Immature natural killer cell (primary cell): ENCODE results near the gene DDX41. TPM values are rescaled to one million over a fixed set of nuclear protein-coding genes. Genes with fewer than 3 reads are reported as not detected.

Source experiments
- DNase-seq, 3 donors: peaks; one replicate each; pipeline ENCODE4 v3.0.0; 2022; ENCODE audit warnings: mixed read lengths in 1 of 3
- H3K27ac Mint-ChIP-seq, 6 donors: one replicate each; pipeline ENCODE4 v1.8.0; 2020; ENCODE audit warnings: mixed read lengths in 6 of 6, mild to moderate bottlenecking in 5 of 6, inconsistent platforms in 4 of 6, moderate library complexity in 3 of 6
- H3K27me3 Mint-ChIP-seq, 3 donors: one replicate each; pipeline ENCODE4 v1.8.0; 2020 to 2021; ENCODE audit warnings: low read depth in 3 of 3, mild to moderate bottlenecking in 3 of 3, mixed read lengths in 3 of 3, moderate library complexity in 3 of 3, inconsistent platforms in 1 of 3
- H3K36me3 Mint-ChIP-seq, 3 donors: one replicate each; pipeline ENCODE4 v1.8.0; 2020; ENCODE audit warnings: mixed read lengths in 3 of 3, inconsistent platforms in 2 of 3, mild to moderate bottlenecking in 2 of 3
- H3K4me1 Mint-ChIP-seq, 2 donors: one replicate each; pipeline ENCODE4 v1.8.0; 2020; ENCODE audit warnings: inconsistent platforms in 2 of 2, mild to moderate bottlenecking in 2 of 2, mixed read lengths in 2 of 2, moderate library complexity in 1 of 2
- H3K4me3 Mint-ChIP-seq, 5 donors: one replicate each; pipeline ENCODE4 v1.8.0; 2020; ENCODE audit warnings: mild to moderate bottlenecking in 5 of 5, mixed read lengths in 5 of 5, inconsistent platforms in 3 of 5, moderate library complexity in 3 of 5
- H3K9me3 Mint-ChIP-seq, 6 donors: one replicate each; pipeline ENCODE4 v1.8.0; 2020; ENCODE audit warnings: mild to moderate bottlenecking in 6 of 6, mixed read lengths in 6 of 6, inconsistent platforms in 4 of 6, moderate library complexity in 3 of 6
- polyA plus RNA-seq, 3 donors: library from polyadenylated mRNA; unstranded; fragments of 300-500 nt; fragmentation: Illumina TruSeq; gene quantifications; one replicate each; pipeline ENCODE4 v1.2.3, GENCODE V29; 2021

DDX41 gene
- polyA plus RNA-seq, 3 donors from 2014 or later = 20.0 to 62.6 (median 46.4) TPM

- Mint-ChIP-seq H3K4me1 (peaks cover 31 to 48% of the 10 kb centered on the region in 2 donors), H3K36me3 (peaks cover 8 to 22% (median 9%) of the 10 kb centered on the region in 3 donors), H3K27ac (peak overlapping the region in 4 of 6 donors; percentile 5 to 94 (median 33)), H3K9me3 (no peaks in the 10 kb centered on the region), H3K27me3 (peaks cover 3 to 9% (median 3%) of the 10 kb centered on the region in 3 donors), H3K4me3 (peak overlapping the region; percentile 95 to 99 (median 99))
- no peak for DNase-seq
Observed at GRCh38 chr5:177515580-177515979, 1.2 kb downstream of the DDX41 start.

GRCh38 chr5:177514541-177514940 lies 2.2 kb downstream of the DDX41 start:
- Mint-ChIP-seq H3K27me3 (peaks cover 3 to 12% (median 3%) of the 10 kb centered on the region in 3 donors), H3K4me3 (peak overlapping the region in 1 of 5 donors; percentile 99), H3K4me1 (peaks cover 29 to 41% of the 10 kb centered on the region in 2 donors), H3K27ac (no peak overlapping the region), H3K9me3 (no peaks in the 10 kb centered on the region), H3K36me3 (peaks cover 8 to 22% (median 9%) of the 10 kb centered on the region in 3 donors)
- no peak for DNase-seq

- DNase-seq = no peak
- Mint-ChIP-seq H3K4me3 (no peak overlapping the region), H3K27ac (no peak overlapping the region), H3K36me3 (peaks cover 8 to 22% (median 9%) of the 10 kb centered on the region in 3 donors), H3K9me3 (no peaks in the 10 kb centered on the region), H3K4me1 (peaks cover 27 to 33% of the 10 kb centered on the region in 2 donors), H3K27me3 (peaks cover 3 to 12% (median 3%) of the 10 kb centered on the region in 3 donors)
Observed at GRCh38 chr5:177513500-177513899, 3.3 kb downstream of the DDX41 start.

- Mint-ChIP-seq H3K36me3 (peaks cover 8 to 22% (median 9%) of the 10 kb centered on the region in 3 donors), H3K27ac (no peak overlapping the region), H3K4me1 (peaks cover 27 to 33% of the 10 kb centered on the region in 2 donors), H3K4me3 (no peak overlapping the region), H3K27me3 (peaks cover 3 to 12% (median 3%) of the 10 kb centered on the region in 3 donors), H3K9me3 (no peaks in the 10 kb centered on the region)
- no peak for DNase-seq
Observed at GRCh38 chr5:177512736-177513380, 3.9 kb downstream of the DDX41 start.

GRCh38 chr5:177511796-177512675 lies 4.7 kb downstream of the DDX41 start:
- DNase-seq = no peak
- Mint-ChIP-seq H3K9me3 (no peaks in the 10 kb centered on the region), H3K27ac (no peak overlapping the region), H3K27me3 (peaks cover 0 to 11% (median 3%) of the 10 kb centered on the region in 3 donors), H3K4me1 (peaks cover 22 to 26% of the 10 kb centered on the region in 2 donors), H3K4me3 (no peak overlapping the region), H3K36me3 (peaks cover 8 to 22% (median 9%) of the 10 kb centered on the region in 3 donors)

- no peak for DNase-seq
- H3K27ac Mint-ChIP-seq = no peak overlapping the region
- H3K27me3 Mint-ChIP-seq = peaks cover 0 to 6% (median 3%) of the 10 kb centered on the region in 3 donors
- peaks cover 15 to 18% of the 10 kb centered on the region in 2 donors for H3K4me1 Mint-ChIP-seq
- H3K36me3 Mint-ChIP-seq = peaks cover 4 to 22% (median 9%) of the 10 kb centered on the region in 3 donors
- H3K9me3 Mint-ChIP-seq = no peaks in the 10 kb centered on the region
- no peak overlapping the region for H3K4me3 Mint-ChIP-seq
Observed at GRCh38 chr5:177511181-177511580, 5.6 kb downstream of the DDX41 start.

GRCh38 chr5:177510567-177511053 lies 6.2 kb downstream of the DDX41 start:
- peaks cover 0 to 6% (median 3%) of the 10 kb centered on the region in 3 donors for H3K27me3 Mint-ChIP-seq
- H3K4me1 Mint-ChIP-seq = peaks cover 9 to 12% of the 10 kb centered on the region in 2 donors
- H3K9me3 Mint-ChIP-seq = no peaks in the 10 kb centered on the region
- no peak overlapping the region for H3K4me3 Mint-ChIP-seq
- no peak overlapping the region for H3K27ac Mint-ChIP-seq
- peaks cover 4 to 20% (median 9%) of the 10 kb centered on the region in 3 donors for H3K36me3 Mint-ChIP-seq
- no peak for DNase-seq

GRCh38 chr5:177509991-177510566 lies 6.7 kb downstream of the DDX41 start:
- H3K4me1 Mint-ChIP-seq = peaks cover 5 to 7% of the 10 kb centered on the region in 2 donors
- H3K27ac Mint-ChIP-seq = peak overlapping the region in 1 of 6 donors; percentile 63
- H3K9me3 Mint-ChIP-seq = no peaks in the 10 kb centered on the region
- no peak overlapping the region for H3K4me3 Mint-ChIP-seq
- no peak for DNase-seq
- H3K27me3 Mint-ChIP-seq = peaks cover 0 to 6% (median 3%) of the 10 kb centered on the region in 3 donors
- peaks cover 4 to 19% (median 9%) of the 10 kb centered on the region in 3 donors for H3K36me3 Mint-ChIP-seq

- Mint-ChIP-seq H3K4me1 (peaks cover 4 to 5% of the 10 kb centered on the region in 2 donors), H3K9me3 (no peaks in the 10 kb centered on the region), H3K27ac (peak within 1 kb of the TSS in 1 of 6 donors; percentile 67), H3K4me3 (peak within 1 kb of the TSS in 1 of 5 donors; percentile 36), H3K36me3 (peaks cover 4 to 19% (median 9%) of the 10 kb centered on the region in 3 donors), H3K27me3 (peaks cover 0 to 6% (median 3%) of the 10 kb centered on the region in 3 donors)
- DNase-seq = no peak
Observed at GRCh38 chr5:177509381-177509951, 7.3 kb downstream of the DDX41 start, which contains the start of gene DOK3. Gene DOK3, minus strand, starts transcription at chr5:177509826. Its CDS starts 286 bp downstream, at chr5:177509540.

GRCh38 chr5:177508837-177509236 lies 7.9 kb downstream of the DDX41 start:
- Mint-ChIP-seq H3K27ac (no peak overlapping the region), H3K9me3 (no peaks in the 10 kb centered on the region), H3K4me3 (no peak overlapping the region), H3K27me3 (peaks cover 0 to 6% (median 2%) of the 10 kb centered on the region in 3 donors), H3K4me1 (peaks cover 2 to 3% of the 10 kb centered on the region in 2 donors), H3K36me3 (peaks cover 1 to 13% (median 9%) of the 10 kb centered on the region in 3 donors)
- no peak for DNase-seq

GRCh38 chr5:177508221-177508611 lies 8.5 kb downstream of the DDX41 start:
- H3K4me3 Mint-ChIP-seq = no peak overlapping the region
- peaks cover 0 to 3% of the 10 kb centered on the region in 2 donors for H3K4me1 Mint-ChIP-seq
- DNase-seq = no peak
- no peak overlapping the region for H3K27ac Mint-ChIP-seq
- peaks cover 0 to 5% (median 2%) of the 10 kb centered on the region in 3 donors for H3K27me3 Mint-ChIP-seq
- H3K9me3 Mint-ChIP-seq = no peaks in the 10 kb centered on the region
- peaks cover 0 to 10% (median 9%) of the 10 kb centered on the region in 3 donors for H3K36me3 Mint-ChIP-seq

- Mint-ChIP-seq H3K9me3 (no peaks in the 10 kb centered on the region), H3K4me1 (peaks cover 0 to 3% of the 10 kb centered on the region in 2 donors), H3K36me3 (peaks cover 0 to 10% (median 9%) of the 10 kb centered on the region in 3 donors), H3K27me3 (peaks cover 0 to 5% (median 2%) of the 10 kb centered on the region in 3 donors), H3K27ac (peak overlapping the region in 1 of 6 donors; percentile 24), H3K4me3 (no peak overlapping the region)
- DNase-seq = no peak
Observed at GRCh38 chr5:177507596-177508220, 9.1 kb downstream of the DDX41 start.
